NCI-H524 treated with DMSO at 0.1 percent for 48 hours (cell line): ENCODE measurements around the gene ANKMY1.
"Not testable (repeated sequence)": the region's sequence is repeated elsewhere in the genome, so short reads cannot be mapped to it uniquely, and the experiment has no call there.

Experiments
- DNase-seq: peaks from one replicate; lab custom pipeline; 2025; lab: John Stamatoyannopoulos, UW

ANKMY1 gene

GRCh38 chr2:240503848-240504247 is 53.9 kb downstream of the ANKMY1 start:
- no peak for DNase-seq

- no peak for DNase-seq
These were observed 54.4 kb downstream of the ANKMY1 start for GRCh38 chr2:240503375-240503774.

GRCh38 chr2:240502430-240503121 is 55.2 kb downstream of the ANKMY1 start:
- no peak for DNase-seq

- no peak for DNase-seq
These were observed 55.7 kb downstream of the ANKMY1 start for GRCh38 chr2:240502059-240502429.

GRCh38 chr2:240501531-240501991 is 56.2 kb downstream of the ANKMY1 start:
- DNase-seq = no peak

GRCh38 chr2:240500561-240501423 is 57.0 kb downstream of the ANKMY1 start:
- DNase-seq = no peak

- DNase-seq = no peak
These were observed 58.2 kb downstream of the ANKMY1 start for GRCh38 chr2:240499309-240500301.

- no peak for DNase-seq
These were observed 58.9 kb downstream of the ANKMY1 start for GRCh38 chr2:240498958-240499260.

- no peak for DNase-seq
These were observed 59.4 kb downstream of the ANKMY1 start for GRCh38 chr2:240498171-240498957.

- DNase-seq = not testable (repeated sequence)
These were observed 60.7 kb downstream of the ANKMY1 start for GRCh38 chr2:240497082-240497481.

- not testable (repeated sequence) for DNase-seq
These were observed 62.8 kb downstream of the ANKMY1 start for GRCh38 chr2:240494942-240495341.

GRCh38 chr2:240494194-240494793 is 63.5 kb downstream of the ANKMY1 start:
- no peak for DNase-seq

- no peak for DNase-seq
These were observed 66.3 kb downstream of the ANKMY1 start for GRCh38 chr2:240491483-240491882.

GRCh38 chr2:240482141-240482540 is 75.6 kb downstream of the ANKMY1 start:
- DNase-seq = no peak

- no peak for DNase-seq
These were observed 76.1 kb downstream of the ANKMY1 start for GRCh38 chr2:240481720-240482119.

GRCh38 chr2:240480834-240481623 is 76.8 kb downstream of the ANKMY1 start:
- no peak for DNase-seq

GRCh38 chr2:240479111-240479501 is 78.7 kb downstream of the ANKMY1 start:
- no peak for DNase-seq

GRCh38 chr2:240478346-240479110 is 79.3 kb downstream of the ANKMY1 start:
- DNase-seq = no peak

- DNase-seq = no peak
These were observed 79.9 kb downstream of the ANKMY1 start for GRCh38 chr2:240477916-240478315.
